Heart left ventricle (tissue), 13 donors: ENCODE measurements around the gene DOCK2.

Experiments used
- CTCF ChIP-seq, 12 donors: fragments of 200-600 bp; sonication (generic) in 4 of 12; IDR thresholded peaks; one replicate each; pipeline versions ENCODE4 v1.5.0 to v1.8.0; 2018 to 2022; ENCODE audit warnings: antibody characterized with exemption in 12 of 12, mild to moderate bottlenecking in 5 of 12
- POLR2A ChIP-seq, 2 donors: fragments of 450-650 bp; IDR thresholded peaks; one replicate each; pipeline ENCODE4 v1.6.1; 2017; ENCODE audit warnings: antibody characterized with exemption in 2 of 2, mild to moderate bottlenecking in 2 of 2, moderate library complexity in 2 of 2
- donor health status: ischemic (EF 13 %, LVEDD 7.1; RV severe dilation, severe dysfunction).
- donor health status: DM: no; HTN: yes; CAD: no.
- donor health status: DM: no; HTN: no; CAD: no.
- donor health status: ischemic (EF 25% LVEDD 6.9; RV normal size, moderate dysfunction).
- donor health status: ischemic (EF 25% LVEDD 5.7; RV mildly dilated, moderate dysfunction).
- donor health status: ischemic (EF 35%, LVEDD 5.7; RV mildly dilated, moderate dysfunction).
- donor health status: nonischemic (EF 11% LVEDD 7.7; RV severe dilation, severe dysfunction).
- donor health status: DM: yes; HTN: yes; CAD: no.
- donor health status: PGD.
- donor health status: ischemic (EF 29% LVEDD 5.4; RV normal size, mild dysfunction).
- donor health status: nonischemic (EF 23%, LVEDD 6.1; RV moderate dilation, normal function).

GRCh38 chr5:169695025-169695625, 58.0 kb downstream of the DOCK2 start:
- TF ChIP-seq CTCF (IDR thresholded peaks at IDR 0.05) (no peak), POLR2A (IDR thresholded peaks at IDR 0.05) (no peak)
